Measurements from ENCODE around the gene SIRT6. TPM values are rescaled to one million over a fixed set of nuclear protein-coding genes. Genes with fewer than 3 reads are reported as not detected.

The SIRT6 gene
- total and polyA plus RNA-seq, 9 of the 15 experiments (the other 6 are each of a cell fraction or from before 2014, with no cell fraction given): 1.4 to 41.1 (median 10.2) TPM

GRCh38 chr19:4130744-4131438, 51.5 kb downstream of the SIRT6 start (continued):
- TF ChIP-seq REST (IDR thresholded peaks at IDR 0.05; ENCODE audit: borderline replicate concordance): no peak
- no peak for TF ChIP-seq REST (CRISPR knock-in tag; IDR thresholded peaks at IDR 0.05; ENCODE audit: low read depth)
- TF ChIP-seq ATF7 (IDR thresholded peaks at IDR 0.05): 0 out of 2 replicates have a peak, but pooled peaks have one; percentile 55
- TF ChIP-seq HDAC2 (IDR thresholded peaks at IDR 0.05): peak; percentile 95
- no peak for TF ChIP-seq ZBTB1 (CRISPR knock-in tag; IDR thresholded peaks at IDR 0.05; ENCODE audit: borderline replicate concordance, low read depth)
- TF ChIP-seq, protein P1, sequence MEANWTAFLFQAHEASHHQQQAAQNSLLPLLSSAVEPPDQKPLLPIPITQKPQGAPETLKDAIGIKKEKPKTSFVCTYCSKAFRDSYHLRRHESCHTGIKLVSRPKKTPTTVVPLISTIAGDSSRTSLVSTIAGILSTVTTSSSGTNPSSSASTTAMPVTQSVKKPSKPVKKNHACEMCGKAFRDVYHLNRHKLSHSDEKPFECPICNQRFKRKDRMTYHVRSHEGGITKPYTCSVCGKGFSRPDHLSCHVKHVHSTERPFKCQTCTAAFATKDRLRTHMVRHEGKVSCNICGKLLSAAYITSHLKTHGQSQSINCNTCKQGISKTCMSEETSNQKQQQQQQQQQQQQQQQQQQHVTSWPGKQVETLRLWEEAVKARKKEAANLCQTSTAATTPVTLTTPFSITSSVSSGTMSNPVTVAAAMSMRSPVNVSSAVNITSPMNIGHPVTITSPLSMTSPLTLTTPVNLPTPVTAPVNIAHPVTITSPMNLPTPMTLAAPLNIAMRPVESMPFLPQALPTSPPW (CRISPR knock-in tag; IDR thresholded peaks at IDR 0.05): peak; percentile 20; the same call in 1 of the 2 replicates
- no peak for TF ChIP-seq KLF13 (tag; IDR thresholded peaks at IDR 0.05; ENCODE audit: borderline replicate concordance, low read depth)
- TF ChIP-seq, protein P2, sequence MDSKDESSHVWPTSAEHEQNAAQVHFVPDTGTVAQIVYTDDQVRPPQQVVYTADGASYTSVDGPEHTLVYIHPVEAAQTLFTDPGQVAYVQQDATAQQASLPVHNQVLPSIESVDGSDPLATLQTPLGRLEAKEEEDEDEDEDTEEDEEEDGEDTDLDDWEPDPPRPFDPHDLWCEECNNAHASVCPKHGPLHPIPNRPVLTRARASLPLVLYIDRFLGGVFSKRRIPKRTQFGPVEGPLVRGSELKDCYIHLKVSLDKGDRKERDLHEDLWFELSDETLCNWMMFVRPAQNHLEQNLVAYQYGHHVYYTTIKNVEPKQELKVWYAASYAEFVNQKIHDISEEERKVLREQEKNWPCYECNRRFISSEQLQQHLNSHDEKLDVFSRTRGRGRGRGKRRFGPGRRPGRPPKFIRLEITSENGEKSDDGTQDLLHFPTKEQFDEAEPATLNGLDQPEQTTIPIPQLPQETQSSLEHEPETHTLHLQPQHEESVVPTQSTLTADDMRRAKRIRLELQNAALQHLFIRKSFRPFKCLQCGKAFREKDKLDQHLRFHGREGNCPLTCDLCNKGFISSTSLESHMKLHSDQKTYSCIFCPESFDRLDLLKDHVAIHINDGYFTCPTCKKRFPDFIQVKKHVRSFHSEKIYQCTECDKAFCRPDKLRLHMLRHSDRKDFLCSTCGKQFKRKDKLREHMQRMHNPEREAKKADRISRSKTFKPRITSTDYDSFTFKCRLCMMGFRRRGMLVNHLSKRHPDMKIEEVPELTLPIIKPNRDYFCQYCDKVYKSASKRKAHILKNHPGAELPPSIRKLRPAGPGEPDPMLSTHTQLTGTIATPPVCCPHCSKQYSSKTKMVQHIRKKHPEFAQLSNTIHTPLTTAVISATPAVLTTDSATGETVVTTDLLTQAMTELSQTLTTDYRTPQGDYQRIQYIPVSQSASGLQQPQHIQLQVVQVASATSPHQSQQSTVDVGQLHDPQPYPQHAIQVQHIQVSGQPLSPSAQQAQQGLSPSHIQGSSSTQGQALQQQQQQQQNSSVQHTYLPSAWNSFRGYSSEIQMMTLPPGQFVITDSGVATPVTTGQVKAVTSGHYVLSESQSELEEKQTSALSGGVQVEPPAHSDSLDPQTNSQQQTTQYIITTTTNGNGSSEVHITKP (IDR thresholded peaks at IDR 0.05; ENCODE audit: partially characterized antibody): peak; percentile 31
- peak; percentile 97 for TF ChIP-seq DACH1 (IDR thresholded peaks at IDR 0.05; ENCODE audit: partially characterized antibody)
- peak; percentile 77; the same call in 1 of the 2 replicates for TF ChIP-seq MECOM (CRISPR knock-in tag; IDR thresholded peaks at IDR 0.05)
- peak; percentile 12; the same call in 1 of the 2 replicates for TF ChIP-seq ARID3A (IDR thresholded peaks at IDR 0.05; ENCODE audit: borderline replicate concordance, low read depth, low read length)
- peak; percentile 86 for TF ChIP-seq EP300 (IDR thresholded peaks at IDR 0.05; ENCODE audit: low read length)

All from K562 (cell line).